Heart left ventricle (tissue), 13 donors: Measurements from ENCODE around the gene KRT6A.

ENCODE experiments used
- POLR2A ChIP-seq, 2 donors: fragments of 450-650 bp; IDR thresholded peaks; one replicate each; pipeline ENCODE4 v1.6.1; 2017; ENCODE audit warnings: antibody characterized with exemption in 2 of 2, mild to moderate bottlenecking in 2 of 2, moderate library complexity in 2 of 2
- TF ChIP-seq, protein P1 (sequence below), 12 donors: fragments of 200-600 bp; sonication (generic) in 4 of 12; IDR thresholded peaks; one replicate each; pipeline versions ENCODE4 v1.5.0 to v1.8.0; 2018 to 2022; ENCODE audit warnings: antibody characterized with exemption in 12 of 12, mild to moderate bottlenecking in 5 of 12
- donor health status: ischemic (EF 13 %, LVEDD 7.1; RV severe dilation, severe dysfunction).
- donor health status: DM: no; HTN: yes; CAD: no.
- donor health status: DM: no; HTN: no; CAD: no.
- donor health status: ischemic (EF 25% LVEDD 6.9; RV normal size, moderate dysfunction).
- donor health status: ischemic (EF 25% LVEDD 5.7; RV mildly dilated, moderate dysfunction).
- donor health status: ischemic (EF 35%, LVEDD 5.7; RV mildly dilated, moderate dysfunction).
- donor health status: nonischemic (EF 11% LVEDD 7.7; RV severe dilation, severe dysfunction).
- donor health status: DM: yes; HTN: yes; CAD: no.
- donor health status: PGD.
- donor health status: ischemic (EF 29% LVEDD 5.4; RV normal size, mild dysfunction).
- donor health status: nonischemic (EF 23%, LVEDD 6.1; RV moderate dilation, normal function).

GRCh38 chr12:52539083-52539820, 46.2 kb upstream of the KRT6A start:
- TF ChIP-seq, protein P1, sequence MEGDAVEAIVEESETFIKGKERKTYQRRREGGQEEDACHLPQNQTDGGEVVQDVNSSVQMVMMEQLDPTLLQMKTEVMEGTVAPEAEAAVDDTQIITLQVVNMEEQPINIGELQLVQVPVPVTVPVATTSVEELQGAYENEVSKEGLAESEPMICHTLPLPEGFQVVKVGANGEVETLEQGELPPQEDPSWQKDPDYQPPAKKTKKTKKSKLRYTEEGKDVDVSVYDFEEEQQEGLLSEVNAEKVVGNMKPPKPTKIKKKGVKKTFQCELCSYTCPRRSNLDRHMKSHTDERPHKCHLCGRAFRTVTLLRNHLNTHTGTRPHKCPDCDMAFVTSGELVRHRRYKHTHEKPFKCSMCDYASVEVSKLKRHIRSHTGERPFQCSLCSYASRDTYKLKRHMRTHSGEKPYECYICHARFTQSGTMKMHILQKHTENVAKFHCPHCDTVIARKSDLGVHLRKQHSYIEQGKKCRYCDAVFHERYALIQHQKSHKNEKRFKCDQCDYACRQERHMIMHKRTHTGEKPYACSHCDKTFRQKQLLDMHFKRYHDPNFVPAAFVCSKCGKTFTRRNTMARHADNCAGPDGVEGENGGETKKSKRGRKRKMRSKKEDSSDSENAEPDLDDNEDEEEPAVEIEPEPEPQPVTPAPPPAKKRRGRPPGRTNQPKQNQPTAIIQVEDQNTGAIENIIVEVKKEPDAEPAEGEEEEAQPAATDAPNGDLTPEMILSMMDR (IDR thresholded peaks at IDR 0.05) = no peak
- no peak for TF ChIP-seq POLR2A (IDR thresholded peaks at IDR 0.05)
